Gastrocnemius medialis (tissue), 4 donors: Measurements from ENCODE around the gene SH2D6. TPM values are rescaled to one million over a fixed set of nuclear protein-coding genes. Genes with fewer than 3 reads are reported as not detected.

Experiments used
- ATAC-seq, 2 donors: fragments of 150-250 bp; one replicate each; pipeline ENCODE4 v1.9.1; 2016
- DNase-seq, 2 donors: peaks; one replicate each; pipeline ENCODE4 v3.0.0-alpha.2; 2019
- H3K27ac ChIP-seq, 4 donors: fragments of 200-600 bp; sonication (generic); 1 replicate in 1 of 4; 2 replicates in 3 of 4; pipeline ENCODE4 v1.5.1; 2016 to 2018; ENCODE audit warnings: mild to moderate bottlenecking in 2 of 4, moderate library complexity in 1 of 4
- H3K27me3 ChIP-seq, 3 donors: fragments of 200-600 bp; sonication (generic) in 2 of 3; 1 replicate in 1 of 3; 2 replicates in 2 of 3; pipeline versions ENCODE4 v1.5.1 to v1.6.0; 2016 to 2019; ENCODE audit warnings: mild to moderate bottlenecking in 1 of 3, moderate library complexity in 1 of 3
- H3K36me3 ChIP-seq, 2 donors: fragments of 200-600 bp; sonication (generic) in 1 of 2; one replicate each; pipeline ENCODE4 v1.5.1; 2017 to 2018
- H3K4me1 ChIP-seq, 2 donors: fragments of 200-600 bp; sonication (generic) in 1 of 2; one replicate each; pipeline ENCODE4 v1.5.1; 2016 to 2017; ENCODE audit warnings: mild to moderate bottlenecking in 2 of 2
- H3K4me3 ChIP-seq, 4 donors: fragments of 200-600 bp; sonication (generic) in 3 of 4; 1 replicate in 1 of 4; 2 replicates in 3 of 4; pipeline ENCODE4 v1.5.1; 2016 to 2019; ENCODE audit warnings: mild to moderate bottlenecking in 2 of 4
- H3K9me3 ChIP-seq, 3 donors: fragments of 200-600 bp; sonication (generic) in 2 of 3; 1 replicate in 1 of 3; 2 replicates in 2 of 3; pipeline ENCODE4 v1.5.1; 2016 to 2019
- POLR2A ChIP-seq, 2 donors: fragments of 450-650 bp; IDR thresholded peaks; one replicate each; pipeline ENCODE4 v1.6.1; 2017; ENCODE audit warnings: antibody characterized with exemption in 2 of 2, mild to moderate bottlenecking in 2 of 2, moderate library complexity in 2 of 2
- in situ Hi-C, 4 donors: fragments of 200-750 bp; cut with MboI; loops; one replicate each; pipeline versions ENCODE4 v1.15.0 to v1.8.0; 2017; ENCODE audit warnings: low sequenced_read_pairs in 4 of 4
- intact Hi-C: fragments of 100-400 bp; cut with DNase I; formaldehyde crosslinking; loops from one replicate; pipeline ENCODE4 v1.15.1; 2023; ENCODE audit warnings: low total_unique reads
- total RNA-seq, 4 donors: library from RNA; depleted of rRNA; stranded (reverse); fragments of >200 nt; gene quantifications; one replicate each; pipeline versions ENCODE4 v1.1.0 to v1.2.3, GENCODE V29; 2016
- TF ChIP-seq, protein P1 (sequence below), 5 experiments: fragments of 450-650 bp in 3 of 5; fragments of 200-600 bp in 2 of 5; sonication (generic) in 2 of 5; IDR thresholded peaks in 4 of 5; conservative IDR thresholded peaks in 1 of 5; 1 replicate in 4 of 5; 2 replicates in 1 of 5; pipeline ENCODE4 v1.5.1; 2016 to 2019; ENCODE audit warnings: antibody characterized with exemption in 5 of 5, mild to moderate bottlenecking in 3 of 5, moderate library complexity in 3 of 5

Gene SH2D6
- total RNA-seq, 4 donors from 2014 or later: 3.5 TPM; not detected in 3

DNA sequence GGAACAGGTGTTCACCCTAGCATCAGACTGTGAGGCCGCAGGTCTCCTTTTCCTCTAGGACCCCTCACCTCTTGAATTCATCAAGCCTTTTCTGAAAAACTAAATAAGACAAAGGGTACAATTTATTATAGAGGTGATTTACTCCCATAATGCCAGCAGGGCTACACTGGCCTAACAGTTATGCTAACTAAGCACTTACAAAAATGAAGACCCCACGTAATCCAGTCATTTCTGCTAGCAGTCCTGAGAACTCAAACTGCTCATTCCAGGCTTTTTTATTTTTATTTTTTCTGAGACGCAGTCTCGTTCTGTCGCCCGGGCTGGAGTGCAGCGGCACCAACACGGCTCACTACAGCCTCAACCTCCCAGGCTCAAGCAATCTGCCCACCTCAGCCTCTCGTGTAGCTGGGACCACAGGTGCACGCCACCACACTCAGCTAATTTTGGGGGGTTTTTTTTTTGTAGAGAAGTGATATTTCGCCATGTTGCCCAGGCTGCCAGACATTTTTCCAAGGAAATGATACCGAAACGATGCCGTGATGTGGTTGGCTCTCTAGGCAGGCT, 22.5 kb upstream of the SH2D6 start:
- H3K36me3 ChIP-seq: peaks cover 0 to 5% of the 10 kb centered on the region in 2 donors
- TF ChIP-seq, protein P1, sequence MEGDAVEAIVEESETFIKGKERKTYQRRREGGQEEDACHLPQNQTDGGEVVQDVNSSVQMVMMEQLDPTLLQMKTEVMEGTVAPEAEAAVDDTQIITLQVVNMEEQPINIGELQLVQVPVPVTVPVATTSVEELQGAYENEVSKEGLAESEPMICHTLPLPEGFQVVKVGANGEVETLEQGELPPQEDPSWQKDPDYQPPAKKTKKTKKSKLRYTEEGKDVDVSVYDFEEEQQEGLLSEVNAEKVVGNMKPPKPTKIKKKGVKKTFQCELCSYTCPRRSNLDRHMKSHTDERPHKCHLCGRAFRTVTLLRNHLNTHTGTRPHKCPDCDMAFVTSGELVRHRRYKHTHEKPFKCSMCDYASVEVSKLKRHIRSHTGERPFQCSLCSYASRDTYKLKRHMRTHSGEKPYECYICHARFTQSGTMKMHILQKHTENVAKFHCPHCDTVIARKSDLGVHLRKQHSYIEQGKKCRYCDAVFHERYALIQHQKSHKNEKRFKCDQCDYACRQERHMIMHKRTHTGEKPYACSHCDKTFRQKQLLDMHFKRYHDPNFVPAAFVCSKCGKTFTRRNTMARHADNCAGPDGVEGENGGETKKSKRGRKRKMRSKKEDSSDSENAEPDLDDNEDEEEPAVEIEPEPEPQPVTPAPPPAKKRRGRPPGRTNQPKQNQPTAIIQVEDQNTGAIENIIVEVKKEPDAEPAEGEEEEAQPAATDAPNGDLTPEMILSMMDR (IDR thresholded peaks at IDR 0.05 in 4 of 5, conservative IDR thresholded peaks at IDR 0.05 in 1 of 5): no peak
- TF ChIP-seq POLR2A (IDR thresholded peaks at IDR 0.05): no peak
- no peaks in the 10 kb centered on the region for H3K9me3 ChIP-seq
- intact Hi-C loops (no loop called here), in situ Hi-C loops (no loop called here)
- DNase-seq (no peak), ATAC-seq (no peak)
- H3K27ac ChIP-seq: peak overlapping the region in 1 of 4 donors; percentile 83
- H3K4me3 ChIP-seq: no peak overlapping the region
- H3K27me3 ChIP-seq: no peaks in the 10 kb centered on the region
- peaks cover 12 to 15% of the 10 kb centered on the region in 2 donors for H3K4me1 ChIP-seq

DNA sequence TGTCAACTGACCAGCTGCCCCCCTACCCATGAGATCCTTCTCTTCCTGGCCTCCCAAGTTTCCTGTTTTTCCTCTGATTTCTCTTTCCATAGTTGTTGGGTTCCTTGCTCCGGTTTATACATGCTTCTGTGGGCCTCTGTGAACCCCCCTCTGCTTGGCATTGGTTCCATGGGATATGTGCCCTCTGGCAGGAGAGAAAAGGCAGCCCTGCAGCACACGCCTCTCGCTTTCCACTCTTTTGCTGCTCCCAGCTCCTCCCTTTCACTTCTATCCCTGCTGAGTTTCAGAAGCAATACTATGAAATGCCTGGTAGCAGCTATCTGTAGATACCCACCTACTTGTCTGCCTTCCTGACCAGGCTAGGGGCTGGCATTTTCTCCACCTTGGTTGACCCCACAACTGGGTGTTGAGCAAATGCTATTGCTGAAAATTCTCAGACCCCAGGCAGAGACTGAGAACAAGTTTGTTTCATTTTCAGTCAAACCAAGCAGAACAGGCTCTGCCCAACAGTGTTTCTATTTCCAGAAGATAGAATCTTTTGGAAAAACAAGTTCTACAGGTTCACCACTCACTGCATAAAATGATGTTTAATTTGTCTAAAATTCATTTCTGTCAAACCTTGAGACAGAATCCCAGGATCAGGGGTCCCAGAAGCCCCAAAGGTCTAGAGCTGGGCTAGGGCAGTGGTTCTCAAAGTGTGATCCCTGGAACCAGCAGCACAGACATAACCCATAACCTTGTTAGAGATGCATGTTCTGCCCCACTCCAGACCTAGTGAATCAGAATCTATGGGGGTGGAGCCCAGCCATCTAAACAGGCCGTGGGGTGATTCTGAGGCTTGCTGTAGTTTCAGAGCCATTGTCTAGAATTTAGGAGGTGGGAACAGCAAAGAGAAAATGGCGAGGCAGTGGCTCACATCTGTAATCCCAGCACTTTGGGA, 21.7 kb upstream of the SH2D6 start:
- TF ChIP-seq, protein P1 (IDR thresholded peaks at IDR 0.05 in 4 of 5, conservative IDR thresholded peaks at IDR 0.05 in 1 of 5): no peak
- no peak for TF ChIP-seq POLR2A (IDR thresholded peaks at IDR 0.05)
- peaks cover 12 to 15% of the 10 kb centered on the region in 2 donors for H3K4me1 ChIP-seq
- ATAC-seq (no peak), DNase-seq (peak in 1 of 2 donors; percentile 12)
- peaks cover 0 to 2% of the 10 kb centered on the region in 2 donors for H3K36me3 ChIP-seq
- in situ Hi-C loops: no loop called here
- no peak overlapping the region for H3K4me3 ChIP-seq
- no peaks in the 10 kb centered on the region for H3K9me3 ChIP-seq
- no peaks in the 10 kb centered on the region for H3K27me3 ChIP-seq
- H3K27ac ChIP-seq: peak overlapping the region in 1 of 4 donors; percentile 7
- intact Hi-C loops: no loop called here

DNA sequence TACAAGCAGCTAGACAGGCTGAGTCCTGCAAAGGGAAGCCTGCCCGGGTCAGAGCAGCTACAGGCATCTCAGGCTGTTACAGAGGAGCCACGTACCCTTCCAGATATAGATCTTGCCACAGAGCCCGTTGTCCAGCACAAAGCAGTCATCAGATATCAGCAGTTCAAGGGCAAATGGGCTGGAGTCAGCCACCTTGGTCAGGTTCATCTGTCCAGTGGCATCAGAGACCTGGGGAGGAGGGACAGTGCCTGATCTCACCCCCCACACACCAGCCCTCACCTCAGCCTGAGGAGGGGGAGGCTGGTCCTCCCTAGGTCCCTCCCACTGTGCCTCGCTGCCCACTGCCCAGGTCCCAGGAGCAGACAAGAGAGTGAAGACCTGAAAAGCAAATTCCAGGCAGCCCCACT, 20.6 kb upstream of the SH2D6 start:
- Histone ChIP-seq H3K36me3 (no peaks in the 10 kb centered on the region), H3K27me3 (no peaks in the 10 kb centered on the region), H3K4me1 (peaks cover 12 to 15% of the 10 kb centered on the region in 2 donors), H3K9me3 (no peaks in the 10 kb centered on the region), H3K4me3 (no peak overlapping the region), H3K27ac (no peak overlapping the region)
- TF ChIP-seq, protein P1 (IDR thresholded peaks at IDR 0.05 in 4 of 5, conservative IDR thresholded peaks at IDR 0.05 in 1 of 5): no peak
- peak in 1 of 2 donors; percentile 43 for DNase-seq
- no peak for ATAC-seq
- in situ Hi-C loops: no loop called here
- intact Hi-C loops: no loop called here

DNA sequence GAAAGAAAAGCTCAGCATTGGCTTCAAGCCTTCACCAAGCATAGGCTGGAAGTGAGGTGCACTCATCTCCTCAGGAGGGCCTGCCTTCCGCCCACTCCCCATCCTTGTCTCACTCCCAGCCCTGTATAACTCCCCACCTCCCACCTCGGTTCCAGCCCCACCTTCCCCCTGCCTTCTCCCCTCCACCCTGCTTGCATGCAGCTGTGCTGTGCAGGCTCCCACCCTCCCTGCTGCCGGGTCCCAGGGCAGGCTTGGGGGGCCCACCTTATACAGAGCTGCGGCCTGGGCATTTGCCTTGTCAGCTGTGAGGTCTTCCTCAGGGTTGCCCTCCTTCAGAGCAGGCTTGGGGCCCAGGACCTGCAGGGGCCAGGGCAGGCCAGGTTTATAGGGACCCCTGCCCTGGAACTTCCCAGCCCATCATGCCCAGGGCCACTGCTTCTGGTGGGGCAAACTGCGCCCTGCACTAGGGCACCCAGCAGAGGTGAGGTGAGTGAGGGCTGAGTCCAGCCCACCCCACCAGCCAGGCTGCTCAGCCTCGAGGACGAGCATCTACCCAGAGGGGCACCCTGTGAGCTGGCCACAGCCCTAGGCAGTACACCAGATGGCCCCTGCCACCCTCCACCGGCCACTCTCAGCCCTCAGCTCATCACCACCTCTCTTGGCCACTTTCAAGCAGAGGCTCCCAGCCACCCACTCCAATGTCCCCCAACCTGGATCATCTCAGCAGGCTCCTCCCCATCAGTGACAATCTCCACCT, 19.9 kb upstream of the SH2D6 start:
- intact Hi-C loops (no loop called here), in situ Hi-C loops (no loop called here)
- Histone ChIP-seq H3K4me3 (no peak overlapping the region), H3K9me3 (no peaks in the 10 kb centered on the region), H3K4me1 (peaks cover 11% of the 10 kb centered on the region in 2 donors), H3K36me3 (no peaks in the 10 kb centered on the region), H3K27me3 (no peaks in the 10 kb centered on the region), H3K27ac (no peak overlapping the region)
- DNase-seq: peak in 1 of 2 donors; percentile 8
- ATAC-seq: no peak
- no peak for TF ChIP-seq POLR2A (IDR thresholded peaks at IDR 0.05)
- TF ChIP-seq, protein P1 (IDR thresholded peaks at IDR 0.05 in 4 of 5, conservative IDR thresholded peaks at IDR 0.05 in 1 of 5): no peak
